ENCODE data around the gene TMEM125. TPM values are rescaled to one million over a fixed set of nuclear protein-coding genes. Genes with fewer than 3 reads are reported as not detected.

Gene TMEM125
- total and polyA plus RNA-seq, 9 of the 15 experiments (the other 6 are each of a cell fraction or from before 2014, with no cell fraction given), result 0.07 to 0.08 TPM; not detected in 7

- Histone ChIP-seq H2AFZ (ENCODE audit: low read depth, low read length) (no peak overlapping the region), H4K20me1 (replicated peaks; ENCODE audit: control insufficient read depth, insufficient read depth, low read length) (peaks cover 6% of the 10 kb centered on the region), H3K4me2 (ENCODE audit: insufficient read depth, low read length) (no peak overlapping the region), H3K4me1 (replicated peaks in 1 of 2; ENCODE audit: control insufficient read depth in 2 of 2, insufficient read depth in 2 of 2, low read length in 2 of 2) (0 out of 5 replicates have a peak, but pooled peaks cover 0 to 3% of the 10 kb centered on the region in 2 experiments), H3K36me3 (ENCODE audit: control insufficient read depth, insufficient read depth, low read length) (no peaks in the 10 kb centered on the region), H3K4me3 (no peak overlapping the region), H3K79me2 (ENCODE audit: control insufficient read depth, insufficient read depth, low read length) (no peaks in the 10 kb centered on the region), H3K9ac (ENCODE audit: insufficient read depth in 1 of 2, low read depth in 2 of 2, low read length in 2 of 2) (no peak overlapping the region), H3K27me3 (ENCODE audit: control insufficient read depth in 2 of 2, insufficient read depth in 2 of 2, low read length in 2 of 2) (peaks cover 47 to 52% of the 10 kb centered on the region in 2 experiments), H3K9me3 (replicated peaks; ENCODE audit: control insufficient read depth, insufficient read depth, low read depth, low read length) (no peaks in the 10 kb centered on the region), H3K27ac (ENCODE audit: extremely low read depth, low read depth, low read length) (no peak overlapping the region), H3K9me1 (ENCODE audit: control insufficient read depth, insufficient read depth, low read length) (no peaks in the 10 kb centered on the region)
- 5% methylated on average over 2 of the region's 2 CpGs for WGBS (ENCODE audit: insufficient coverage, low coverage, missing lambda C conversion rate)
- ChIA-PET CTCF (ENCODE audit: low intra/inter-chr PET ratio) (no interaction called here), POLR2A (interaction anchor here (0.5 to 1.1 kb wide), 3 partner anchors 10 to 269 kb away, joined by 3 to 4 read pairs (median 4); no protein-coding TSS in a partner anchor)
- no peak for TF ChIP-seq ZNF79 (CRISPR knock-in tag; IDR thresholded peaks at IDR 0.05; ENCODE audit: low read depth)
- no peak for TF ChIP-seq DDX20 (tag; IDR thresholded peaks at IDR 0.05; ENCODE audit: low read depth)
- no peak for TF ChIP-seq TGIF2 (CRISPR knock-in tag; IDR thresholded peaks at IDR 0.05)
- 0 out of 2 replicates have a peak, but pooled peaks have one; percentile 7 for TF ChIP-seq ZNF316 (IDR thresholded peaks at IDR 0.05)
- TF ChIP-seq ZNF655 (CRISPR knock-in tag; IDR thresholded peaks at IDR 0.05), result no peak
- in situ Hi-C loops (cut with MboI) (no loop called here), intact Hi-C loops (cut with micrococcal nuclease) (no loop called here)
- no TSS peak for BruUV-seq (replicated peaks)
- no peak for ATAC-seq
- DNase-seq (ENCODE audit: extremely low read depth in 1 of 4, low spot score in 3 of 4), result no peak
- no peak for FAIRE-seq
These were observed 23.4 kb downstream of the TMEM125 start for GRCh38 chr1:43293176-43293575.
